Gastroesophageal sphincter (tissue), 3 donors: ENCODE data around the gene ZDHHC21.

Experiments used
- EP300 ChIP-seq: sonication (generic); formaldehyde crosslinking; IDR thresholded peaks from one replicate; pipeline ENCODE4 v1.6.1; 2017; ENCODE audit warnings: antibody characterized with exemption, mild to moderate bottlenecking
- POLR2A ChIP-seq, 2 donors: fragments of 450-650 bp; IDR thresholded peaks; one replicate each; pipeline ENCODE4 v1.6.1; 2017; ENCODE audit warnings: antibody characterized with exemption in 2 of 2, mild to moderate bottlenecking in 2 of 2, moderate library complexity in 1 of 2
- TF ChIP-seq, protein P1 (sequence below), 4 experiments: fragments of 200-600 bp in 2 of 4; fragments of 450-650 bp in 2 of 4; sonication (generic) in 1 of 4; IDR thresholded peaks; one replicate each; pipeline ENCODE4 v1.5.1; 2017 to 2019; ENCODE audit warnings: antibody characterized with exemption in 4 of 4, mild to moderate bottlenecking in 2 of 4, moderate library complexity in 2 of 4

DNA sequence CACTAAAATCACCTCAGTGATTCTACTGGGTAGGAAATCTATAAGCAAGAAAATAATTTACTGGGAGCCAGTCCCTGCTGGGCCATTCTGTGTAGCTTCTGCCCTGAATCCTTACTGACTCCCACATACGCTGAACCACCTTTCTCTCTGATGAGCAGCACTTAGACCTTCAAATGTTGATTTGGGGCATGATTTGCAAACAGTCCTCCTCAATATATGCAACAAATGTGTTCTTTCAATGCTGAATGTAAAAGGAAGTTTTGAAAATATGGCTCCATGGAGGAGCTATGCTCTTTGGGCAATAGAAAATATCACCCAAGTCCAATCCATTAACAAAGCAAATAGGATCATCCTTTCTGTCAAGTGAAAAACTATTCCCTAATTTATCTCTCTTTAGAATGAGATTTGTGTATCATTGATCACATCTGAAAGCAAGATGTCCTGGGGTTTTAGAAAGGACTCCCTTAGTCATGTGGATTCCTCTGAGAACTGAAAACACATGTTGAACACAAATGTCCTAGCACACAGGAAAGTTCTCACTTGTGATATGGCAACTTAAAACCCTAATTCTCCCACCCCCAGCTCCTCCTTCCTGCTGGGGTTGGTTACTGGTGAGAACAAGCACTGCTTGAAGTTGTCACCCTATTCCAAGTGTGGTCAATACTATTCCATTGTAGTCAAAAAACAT, 38.2 kb upstream of the ZDHHC21 start:
- TF ChIP-seq POLR2A (IDR thresholded peaks at IDR 0.05) (no peak), EP300 (no peak)
- TF ChIP-seq, protein P1, sequence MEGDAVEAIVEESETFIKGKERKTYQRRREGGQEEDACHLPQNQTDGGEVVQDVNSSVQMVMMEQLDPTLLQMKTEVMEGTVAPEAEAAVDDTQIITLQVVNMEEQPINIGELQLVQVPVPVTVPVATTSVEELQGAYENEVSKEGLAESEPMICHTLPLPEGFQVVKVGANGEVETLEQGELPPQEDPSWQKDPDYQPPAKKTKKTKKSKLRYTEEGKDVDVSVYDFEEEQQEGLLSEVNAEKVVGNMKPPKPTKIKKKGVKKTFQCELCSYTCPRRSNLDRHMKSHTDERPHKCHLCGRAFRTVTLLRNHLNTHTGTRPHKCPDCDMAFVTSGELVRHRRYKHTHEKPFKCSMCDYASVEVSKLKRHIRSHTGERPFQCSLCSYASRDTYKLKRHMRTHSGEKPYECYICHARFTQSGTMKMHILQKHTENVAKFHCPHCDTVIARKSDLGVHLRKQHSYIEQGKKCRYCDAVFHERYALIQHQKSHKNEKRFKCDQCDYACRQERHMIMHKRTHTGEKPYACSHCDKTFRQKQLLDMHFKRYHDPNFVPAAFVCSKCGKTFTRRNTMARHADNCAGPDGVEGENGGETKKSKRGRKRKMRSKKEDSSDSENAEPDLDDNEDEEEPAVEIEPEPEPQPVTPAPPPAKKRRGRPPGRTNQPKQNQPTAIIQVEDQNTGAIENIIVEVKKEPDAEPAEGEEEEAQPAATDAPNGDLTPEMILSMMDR (IDR thresholded peaks at IDR 0.05), result no peak
